ENCODE data around the gene DSG3.

The DSG3 gene

GRCh38 chr18:31512203-31512764 is 64.7 kb downstream of the DSG3 start:
- H3K4me3 ChIP-seq (ENCODE audit: low read depth, low read length), result no peak overlapping the region
- DNase-seq (ENCODE audit: low read depth), result no peak
- TF ChIP-seq CTCF (IDR thresholded peaks at IDR 0.05; ENCODE audit: control insufficient read depth, extremely low read depth, insufficient read depth), result no peak

GRCh38 chr18:31513189-31513935 is 65.8 kb downstream of the DSG3 start:
- no peak overlapping the region for H3K4me3 ChIP-seq (ENCODE audit: low read depth, low read length)
- TF ChIP-seq CTCF (IDR thresholded peaks at IDR 0.05; ENCODE audit: control insufficient read depth, extremely low read depth, insufficient read depth), result no peak
- DNase-seq (ENCODE audit: low read depth), result no peak

GRCh38 chr18:31516437-31516836 is 68.9 kb downstream of the DSG3 start:
- H3K4me3 ChIP-seq (ENCODE audit: low read depth, low read length), result no peak overlapping the region
- no peak for TF ChIP-seq CTCF (IDR thresholded peaks at IDR 0.05; ENCODE audit: control insufficient read depth, extremely low read depth, insufficient read depth)
- DNase-seq (ENCODE audit: low read depth), result no peak

GRCh38 chr18:31526374-31526773 is 78.8 kb downstream of the DSG3 start:
- TF ChIP-seq CTCF (IDR thresholded peaks at IDR 0.05; ENCODE audit: control insufficient read depth, extremely low read depth, insufficient read depth), result no peak
- no peak overlapping the region for H3K4me3 ChIP-seq (ENCODE audit: low read depth, low read length)
- DNase-seq (ENCODE audit: low read depth), result no peak
